ENCODE data around the gene OSTF1.

OSTF1 gene

GRCh38 chr9:75120686-75121085 is 32.4 kb downstream of the OSTF1 start:
- ATAC-seq = no peak
- no peak for TF ChIP-seq GLIS3 (CRISPR knock-in tag; IDR thresholded peaks at IDR 0.05)

GRCh38 chr9:75121914-75122558 is 33.7 kb downstream of the OSTF1 start:
- ATAC-seq = no peak
- TF ChIP-seq CSDC2 (CRISPR knock-in tag; IDR thresholded peaks at IDR 0.05) (no peak), ZC3H10 (CRISPR knock-in tag; IDR thresholded peaks at IDR 0.05) (no peak), ZFP30 (CRISPR knock-in tag; IDR thresholded peaks at IDR 0.05) (no peak), ISL1 (CRISPR knock-in tag; IDR thresholded peaks at IDR 0.05) (no peak), TOX (CRISPR knock-in tag; IDR thresholded peaks at IDR 0.05; ENCODE audit: borderline replicate concordance) (no peak), CSRNP3 (CRISPR knock-in tag; IDR thresholded peaks at IDR 0.05) (no peak), PPARA (CRISPR knock-in tag; IDR thresholded peaks at IDR 0.05; ENCODE audit: borderline replicate concordance) (no peak), ZFP3 (CRISPR knock-in tag; IDR thresholded peaks at IDR 0.05) (no peak), ZNF8 (CRISPR knock-in tag; IDR thresholded peaks at IDR 0.05) (no peak), ZNF565 (CRISPR knock-in tag; conservative IDR thresholded peaks at IDR 0.05; ENCODE audit: low read depth) (no peak), OSR1 (CRISPR knock-in tag; IDR thresholded peaks at IDR 0.05) (no peak), RARB (CRISPR knock-in tag; IDR thresholded peaks at IDR 0.05) (no peak), BACH2 (CRISPR knock-in tag; IDR thresholded peaks at IDR 0.05; ENCODE audit: borderline replicate concordance) (no peak), TSHZ2 (CRISPR knock-in tag; IDR thresholded peaks at IDR 0.05) (no peak), TCF4 (CRISPR knock-in tag; IDR thresholded peaks at IDR 0.05; ENCODE audit: borderline replicate concordance) (no peak), PATZ1 (CRISPR knock-in tag; IDR thresholded peaks at IDR 0.05; ENCODE audit: borderline replicate concordance) (no peak), SNAI2 (CRISPR knock-in tag; IDR thresholded peaks at IDR 0.05) (no peak), GLIS3 (CRISPR knock-in tag; IDR thresholded peaks at IDR 0.05) (no peak), ESRRG (CRISPR knock-in tag; IDR thresholded peaks at IDR 0.05) (no peak), ZNF70 (CRISPR knock-in tag; IDR thresholded peaks at IDR 0.05) (no peak)

- no peak for ATAC-seq
- TF ChIP-seq ZNF8 (CRISPR knock-in tag; IDR thresholded peaks at IDR 0.05) (no peak), OSR1 (CRISPR knock-in tag; IDR thresholded peaks at IDR 0.05) (no peak), ZFP30 (CRISPR knock-in tag; IDR thresholded peaks at IDR 0.05) (no peak), ZC3H10 (CRISPR knock-in tag; IDR thresholded peaks at IDR 0.05) (no peak)
These were observed 35.4 kb downstream of the OSTF1 start for GRCh38 chr9:75123696-75124095.

GRCh38 chr9:75128535-75128934 is 40.2 kb downstream of the OSTF1 start:
- TF ChIP-seq TOX (CRISPR knock-in tag; IDR thresholded peaks at IDR 0.05; ENCODE audit: borderline replicate concordance) = no peak
- TF ChIP-seq ZNF565 (CRISPR knock-in tag; conservative IDR thresholded peaks at IDR 0.05; ENCODE audit: low read depth) = no peak
- TF ChIP-seq CSRNP3 (CRISPR knock-in tag; IDR thresholded peaks at IDR 0.05) = no peak
- TF ChIP-seq GLIS3 (CRISPR knock-in tag; IDR thresholded peaks at IDR 0.05) = no peak
- no peak for TF ChIP-seq ZNF70 (CRISPR knock-in tag; IDR thresholded peaks at IDR 0.05)
- no peak for TF ChIP-seq TSHZ2 (CRISPR knock-in tag; IDR thresholded peaks at IDR 0.05)
- no peak for TF ChIP-seq ESRRG (CRISPR knock-in tag; IDR thresholded peaks at IDR 0.05)
- ATAC-seq = no peak
